ENCODE measurements around the gene MRPS35.

Gene MRPS35

GRCh38 chr12:27747111-27747820, 36.6 kb downstream of the MRPS35 start:
- no peak overlapping the region for H3K9ac ChIP-seq (ENCODE audit: insufficient read length)
- DNase-seq (ENCODE audit: low read depth, low spot score) = no peak
- no peak overlapping the region for H3K4me3 ChIP-seq
- peak overlapping the region; percentile 59; the same call in 1 of the 2 replicates for H3K27ac ChIP-seq
- H3K36me3 ChIP-seq (ENCODE audit: insufficient read depth, low read length) = peaks cover 25% of the 10 kb centered on the region
- H3K9me3 ChIP-seq (ENCODE audit: low read depth, low read length) = no peaks in the 10 kb centered on the region
- TF ChIP-seq FOXP2 (optimal IDR thresholded peaks at IDR 0.05; ENCODE audit: control extremely low read depth, extremely low read length, insufficient read depth) (no peak), POLR2AphosphoS5 (IDR thresholded peaks at IDR 0.05; ENCODE audit: borderline replicate concordance, low read depth, low read length) (no peak), EZH2 (IDR thresholded peaks at IDR 0.05) (no peak)

GRCh38 chr12:27751386-27752047, 40.9 kb downstream of the MRPS35 start:
- TF ChIP-seq POLR2AphosphoS5 (IDR thresholded peaks at IDR 0.05; ENCODE audit: borderline replicate concordance, low read depth, low read length) (no peak), FOXP2 (optimal IDR thresholded peaks at IDR 0.05; ENCODE audit: control extremely low read depth, extremely low read length, insufficient read depth) (no peak), EZH2 (IDR thresholded peaks at IDR 0.05) (no peak)

GRCh38 chr12:27754795-27755194, 44.2 kb downstream of the MRPS35 start:
- TF ChIP-seq FOXP2 (optimal IDR thresholded peaks at IDR 0.05; ENCODE audit: control extremely low read depth, extremely low read length, insufficient read depth) = no peak
- TF ChIP-seq EZH2 (IDR thresholded peaks at IDR 0.05) = no peak
- TF ChIP-seq POLR2AphosphoS5 (IDR thresholded peaks at IDR 0.05; ENCODE audit: borderline replicate concordance, low read depth, low read length) = no peak
- H3K36me3 ChIP-seq (ENCODE audit: insufficient read depth, low read length) = peaks cover 20% of the 10 kb centered on the region
- no peaks in the 10 kb centered on the region for H3K9me3 ChIP-seq (ENCODE audit: low read depth, low read length)
- no peak overlapping the region for H3K4me3 ChIP-seq
- H3K9ac ChIP-seq (ENCODE audit: insufficient read length) = no peak overlapping the region
- H3K27ac ChIP-seq = no peak overlapping the region
- no peak for DNase-seq (ENCODE audit: low read depth, low spot score)

More at GRCh38 chr12:27751386-27752047, 40.9 kb downstream of the MRPS35 start:
- Histone ChIP-seq H3K9ac (ENCODE audit: insufficient read length) (no peak overlapping the region), H3K4me3 (no peak overlapping the region), H3K36me3 (ENCODE audit: insufficient read depth, low read length) (peaks cover 20% of the 10 kb centered on the region), H3K9me3 (ENCODE audit: low read depth, low read length) (no peaks in the 10 kb centered on the region), H3K27ac (no peak overlapping the region)
- DNase-seq (ENCODE audit: low read depth, low spot score) = no peak

- no peak overlapping the region for H3K4me3 ChIP-seq
- H3K9me3 ChIP-seq (ENCODE audit: low read depth, low read length) = no peaks in the 10 kb centered on the region
- peaks cover 20% of the 10 kb centered on the region for H3K36me3 ChIP-seq (ENCODE audit: insufficient read depth, low read length)
- TF ChIP-seq FOXP2 (optimal IDR thresholded peaks at IDR 0.05; ENCODE audit: control extremely low read depth, extremely low read length, insufficient read depth) (no peak), POLR2AphosphoS5 (IDR thresholded peaks at IDR 0.05; ENCODE audit: borderline replicate concordance, low read depth, low read length) (no peak), EZH2 (IDR thresholded peaks at IDR 0.05) (no peak)
- no peak overlapping the region for H3K9ac ChIP-seq (ENCODE audit: insufficient read length)
- no peak overlapping the region for H3K27ac ChIP-seq
- no peak for DNase-seq (ENCODE audit: low read depth, low spot score)
These were observed 46.1 kb downstream of the MRPS35 start for GRCh38 chr12:27756670-27757195.

GRCh38 chr12:27762757-27763156, 52.1 kb downstream of the MRPS35 start:
- Histone ChIP-seq H3K9ac (ENCODE audit: insufficient read length) (no peak overlapping the region), H3K36me3 (ENCODE audit: insufficient read depth, low read length) (no peaks in the 10 kb centered on the region; the same call in 1 of the 2 replicates), H3K4me3 (no peak overlapping the region), H3K27ac (no peak overlapping the region), H3K9me3 (ENCODE audit: low read depth, low read length) (no peaks in the 10 kb centered on the region)
- no peak for DNase-seq (ENCODE audit: low read depth, low spot score)
- no peak for TF ChIP-seq FOXP2 (optimal IDR thresholded peaks at IDR 0.05; ENCODE audit: control extremely low read depth, extremely low read length, insufficient read depth)
- TF ChIP-seq EZH2 (IDR thresholded peaks at IDR 0.05) = no peak
- TF ChIP-seq POLR2AphosphoS5 (IDR thresholded peaks at IDR 0.05; ENCODE audit: borderline replicate concordance, low read depth, low read length) = no peak

GRCh38 chr12:27766587-27766986, 56.0 kb downstream of the MRPS35 start:
- Histone ChIP-seq H3K9me3 (ENCODE audit: low read depth, low read length) (no peaks in the 10 kb centered on the region), H3K36me3 (ENCODE audit: insufficient read depth, low read length) (no peaks in the 10 kb centered on the region), H3K27ac (no peak overlapping the region), H3K9ac (ENCODE audit: insufficient read length) (no peak overlapping the region), H3K4me3 (no peak overlapping the region)
- TF ChIP-seq POLR2AphosphoS5 (IDR thresholded peaks at IDR 0.05; ENCODE audit: borderline replicate concordance, low read depth, low read length) (no peak), EZH2 (IDR thresholded peaks at IDR 0.05) (no peak)
- no peak for DNase-seq (ENCODE audit: low read depth, low spot score)

- H3K36me3 ChIP-seq (ENCODE audit: insufficient read depth, low read length) = no peaks in the 10 kb centered on the region
- DNase-seq (ENCODE audit: low read depth, low spot score) = no peak
- H3K4me3 ChIP-seq = no peak overlapping the region
- H3K9ac ChIP-seq (ENCODE audit: insufficient read length) = no peak overlapping the region
- no peaks in the 10 kb centered on the region for H3K9me3 ChIP-seq (ENCODE audit: low read depth, low read length)
- TF ChIP-seq POLR2AphosphoS5 (IDR thresholded peaks at IDR 0.05; ENCODE audit: borderline replicate concordance, low read depth, low read length) = no peak
- TF ChIP-seq FOXP2 (optimal IDR thresholded peaks at IDR 0.05; ENCODE audit: control extremely low read depth, extremely low read length, insufficient read depth) = no peak
- no peak for TF ChIP-seq EZH2 (IDR thresholded peaks at IDR 0.05)
- H3K27ac ChIP-seq = no peak overlapping the region; the same call in 1 of the 2 replicates
These were observed 58.6 kb downstream of the MRPS35 start for GRCh38 chr12:27769142-27769673.
